HG02970 (cell line): ENCODE results near the gene PM20D1.
"Not testable (repeated sequence)": the region's sequence is repeated elsewhere in the genome, so short reads cannot be mapped to it uniquely, and the experiment has no call there.

Experiments
- ATAC-seq: cut with Tn5 transposase; IDR thresholded peaks from one replicate; pipeline ENCODE4 v1.9.1; 2021; ENCODE audit warnings: mild to moderate bottlenecking, moderate library complexity, moderate number of reproducible peaks; ENCODE audit not compliant: unreplicated experiment, low FRiP score

PM20D1 gene

GRCh38 chr1:205842229-205842628 lies 7.7 kb downstream of the PM20D1 start:
- ATAC-seq: no peak

DNA sequence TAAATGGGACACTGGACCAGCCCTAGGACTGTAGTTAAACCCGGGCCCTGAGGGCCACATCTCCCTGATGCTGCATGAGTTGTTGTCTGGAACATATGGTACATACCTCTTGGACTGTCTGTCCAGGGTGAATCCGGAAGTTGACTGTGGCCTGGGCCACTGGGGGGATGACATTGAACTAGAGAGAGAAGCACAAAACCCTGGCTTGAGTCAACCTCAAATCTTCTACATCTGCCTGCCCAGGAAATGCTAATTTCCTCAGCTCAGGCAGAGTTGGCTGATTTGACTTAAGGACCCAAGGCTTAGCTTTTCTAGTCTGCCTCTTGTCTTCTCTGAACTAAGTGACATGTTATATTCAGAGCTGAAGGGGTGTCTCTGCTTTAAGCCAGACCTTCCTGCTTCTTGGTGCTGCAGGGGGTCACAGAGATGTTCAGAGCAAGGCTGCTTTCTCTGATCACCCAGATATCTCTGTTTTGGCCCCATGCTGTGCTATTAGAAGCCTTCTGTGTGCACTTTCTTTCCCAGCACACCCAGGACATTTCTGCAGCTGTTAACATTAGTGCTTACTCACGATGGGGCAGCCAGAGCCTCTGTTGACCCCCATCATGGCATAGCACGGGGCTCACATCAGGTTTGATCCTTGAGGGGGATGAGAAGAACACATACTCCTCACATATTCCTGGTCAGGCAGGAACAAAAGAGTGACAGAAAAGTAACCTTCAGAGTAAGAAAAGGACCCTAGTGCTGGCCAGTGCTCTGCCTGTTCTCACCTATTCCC lies 9.6 kb downstream of the PM20D1 start:
- ATAC-seq: no peak

DNA sequence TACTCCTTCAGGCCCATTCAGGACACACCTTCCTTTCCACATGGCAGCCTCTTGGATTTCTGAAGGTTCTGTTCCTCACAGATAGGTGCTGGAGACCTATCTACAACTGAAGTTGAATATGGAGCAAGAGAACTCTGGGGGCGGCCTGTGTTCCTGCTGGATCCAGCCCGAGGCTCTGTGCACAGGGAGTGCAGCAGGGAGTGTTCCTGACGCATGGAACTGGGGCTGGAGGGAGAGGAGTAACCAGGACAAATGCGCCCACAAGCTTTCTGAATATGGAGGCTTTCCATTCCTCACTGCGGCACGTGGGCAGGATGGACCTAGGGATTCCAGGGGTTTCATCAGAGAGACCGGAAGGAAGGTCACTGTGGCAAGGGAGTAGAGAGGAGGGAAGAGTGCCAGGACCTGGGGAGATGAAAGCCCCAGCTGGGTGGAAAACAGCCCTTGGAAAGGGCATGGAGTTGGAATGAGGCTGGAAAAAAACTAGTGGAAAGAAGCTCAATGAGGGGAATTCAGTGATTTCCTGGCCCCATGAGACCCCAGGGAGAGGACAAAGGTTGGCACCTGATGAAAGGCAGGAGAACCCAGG lies 12.5 kb downstream of the PM20D1 start:
- ATAC-seq: no peak

- ATAC-seq: no peak
Measured at GRCh38 chr1:205834751-205835150, 15.2 kb downstream of the PM20D1 start.

DNA sequence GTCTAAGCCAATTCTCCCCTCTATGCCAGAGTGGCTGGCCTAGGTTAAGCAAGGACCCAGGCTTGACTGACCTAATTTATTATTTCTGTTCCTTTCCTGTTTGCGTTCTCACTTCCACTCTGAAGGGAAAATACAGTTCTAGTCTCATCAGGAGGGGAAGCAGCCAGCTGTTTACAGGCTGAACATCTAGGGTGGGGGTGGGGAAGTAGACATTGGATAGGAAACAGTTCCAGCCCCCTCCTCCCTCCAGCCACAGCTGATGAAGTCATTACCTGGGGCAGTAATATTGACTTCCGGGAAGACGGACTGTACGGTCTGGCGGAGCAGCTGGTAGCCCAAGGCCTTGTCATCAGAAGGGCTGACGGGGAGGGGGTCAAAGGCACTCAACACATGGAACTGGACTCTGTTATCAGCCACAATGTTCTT lies 17.6 kb downstream of the PM20D1 start:
- no peak for ATAC-seq

GRCh38 chr1:205827623-205828022 lies 22.3 kb downstream of the PM20D1 start:
- ATAC-seq: no peak

- no peak for ATAC-seq
Measured at GRCh38 chr1:205826995-205827394, 22.9 kb downstream of the PM20D1 start.

GRCh38 chr1:205826016-205826806 lies 23.7 kb downstream of the PM20D1 start:
- ATAC-seq: no peak

DNA sequence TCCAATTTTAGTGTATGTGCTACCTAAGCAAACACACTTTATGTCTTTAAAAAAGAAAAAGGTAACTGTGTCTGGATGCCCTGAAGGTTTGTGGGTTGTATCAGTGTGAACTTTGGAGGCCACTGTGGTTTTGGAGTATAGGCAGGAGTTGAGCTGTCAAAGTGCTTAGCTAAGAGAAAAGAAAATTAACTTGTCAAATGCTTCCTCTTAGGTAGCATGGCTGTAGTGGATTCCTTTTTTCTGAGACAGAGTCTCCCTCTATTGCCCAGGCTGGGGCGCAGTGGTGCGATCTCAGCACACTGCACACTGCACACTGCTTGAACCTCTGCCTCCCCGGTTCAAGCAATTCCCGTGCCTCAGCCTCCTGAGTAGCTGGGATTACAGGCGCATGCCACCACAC lies 25.8 kb downstream of the PM20D1 start:
- ATAC-seq: no peak

- ATAC-seq: not testable (repeated sequence)
Measured at GRCh38 chr1:205823260-205823659, 26.7 kb downstream of the PM20D1 start.

DNA sequence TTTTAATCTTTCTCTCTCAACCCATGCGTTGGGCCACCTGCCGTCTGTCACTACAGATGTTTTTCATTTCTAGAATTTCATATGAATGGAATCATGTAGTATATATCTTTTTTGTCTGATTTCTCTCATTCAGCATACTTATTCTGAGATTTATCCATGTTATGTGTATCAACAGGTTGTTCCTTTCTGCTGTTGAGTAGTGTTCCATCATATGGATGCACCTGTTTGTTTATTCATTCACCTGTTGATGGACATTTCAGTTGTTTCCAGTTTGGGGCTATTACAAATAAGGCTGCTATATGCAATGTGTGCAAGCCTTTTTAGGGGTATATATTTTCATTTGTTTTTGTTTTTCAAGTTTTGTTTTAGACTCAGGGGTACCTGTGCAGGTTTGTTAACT lies 27.5 kb downstream of the PM20D1 start:
- no peak for ATAC-seq

GRCh38 chr1:205817988-205818387 lies 31.9 kb downstream of the PM20D1 start:
- no peak for ATAC-seq

DNA sequence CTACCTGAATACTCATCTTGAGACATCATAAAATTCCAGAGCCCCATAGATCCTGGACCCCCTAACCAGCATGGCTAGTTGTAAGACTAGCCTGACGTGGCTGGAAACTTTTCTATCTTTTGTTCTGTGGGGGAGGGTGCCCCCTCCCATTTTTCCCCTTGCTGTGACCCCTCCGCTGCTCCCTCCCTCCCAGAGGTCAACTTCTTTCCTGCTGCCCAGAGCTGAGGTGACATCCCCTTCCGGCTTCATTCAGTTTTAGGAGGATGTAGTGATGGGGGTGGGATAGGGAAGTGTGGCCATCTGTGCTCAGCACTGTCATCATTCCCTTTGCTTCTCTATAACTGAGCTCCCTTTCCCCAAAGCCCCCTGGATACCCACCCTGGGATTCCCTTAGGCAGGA lies 32.6 kb downstream of the PM20D1 start:
- no peak for ATAC-seq

DNA sequence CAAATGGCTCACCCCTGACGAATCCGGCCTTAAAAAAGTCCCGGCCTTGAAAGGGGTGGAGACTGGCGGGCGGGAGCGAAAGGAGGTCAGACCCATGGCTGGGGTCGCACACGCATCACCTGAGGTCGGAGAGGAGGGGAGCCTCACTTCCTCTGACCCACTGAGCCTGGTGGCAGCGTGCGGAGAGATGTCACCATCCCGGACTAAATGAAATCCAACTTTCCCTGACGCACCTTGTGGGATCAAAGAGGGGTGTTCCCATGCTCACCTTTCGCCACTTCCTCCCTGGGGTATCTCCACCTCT lies 36.2 kb downstream of the PM20D1 start:
- ATAC-seq: no peak

DNA sequence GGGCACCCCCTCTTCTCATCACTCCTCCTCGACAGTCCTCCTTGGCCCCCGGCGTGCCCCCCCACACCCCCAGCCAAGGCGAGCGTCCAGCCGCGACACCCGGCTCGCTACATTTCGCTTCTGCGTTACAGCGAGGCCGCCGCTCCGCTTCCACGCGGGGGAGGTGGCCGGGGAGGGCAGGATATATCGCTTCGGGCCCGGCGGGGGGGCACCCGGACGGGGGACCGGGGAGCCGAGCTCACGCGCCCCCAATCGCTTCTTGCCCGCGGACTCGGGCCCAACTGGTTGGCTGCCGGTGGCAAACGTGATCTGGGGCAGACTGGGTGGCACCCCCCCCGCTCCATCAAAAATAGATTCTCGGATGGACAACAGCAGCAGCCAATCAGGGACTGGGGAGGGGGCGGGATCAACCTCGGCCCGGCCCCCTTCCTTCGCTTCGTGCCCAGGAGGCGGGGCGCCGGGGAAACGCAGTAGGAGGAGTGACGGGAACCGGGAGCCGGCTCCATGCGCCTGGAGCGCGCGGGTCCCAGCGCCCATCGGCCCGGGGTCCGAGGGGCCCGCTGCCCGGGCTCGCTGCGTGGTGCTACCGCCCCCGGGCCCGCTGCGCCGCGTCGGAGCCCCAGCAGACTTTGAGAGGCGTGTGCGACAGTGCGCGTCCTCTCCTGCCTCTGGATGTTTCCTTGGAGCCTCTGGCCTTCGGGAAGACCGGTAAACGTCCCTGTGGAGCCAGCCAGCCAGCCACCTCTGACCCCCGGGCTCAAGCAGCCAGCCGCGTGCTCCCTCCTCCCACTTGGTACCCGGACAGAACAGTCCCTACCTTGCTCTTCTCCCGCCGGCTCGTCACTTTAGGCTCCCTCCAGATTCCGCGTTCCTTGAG lies 36.8 kb downstream of the PM20D1 start, which contains the start of gene SLC41A1:
SLC41A1 (minus strand) TSS at position 321 of the 877 bp plus-strand sequence. CDS start 2,757 bp downstream, outside the sequence.
- ATAC-seq: no peak

DNA sequence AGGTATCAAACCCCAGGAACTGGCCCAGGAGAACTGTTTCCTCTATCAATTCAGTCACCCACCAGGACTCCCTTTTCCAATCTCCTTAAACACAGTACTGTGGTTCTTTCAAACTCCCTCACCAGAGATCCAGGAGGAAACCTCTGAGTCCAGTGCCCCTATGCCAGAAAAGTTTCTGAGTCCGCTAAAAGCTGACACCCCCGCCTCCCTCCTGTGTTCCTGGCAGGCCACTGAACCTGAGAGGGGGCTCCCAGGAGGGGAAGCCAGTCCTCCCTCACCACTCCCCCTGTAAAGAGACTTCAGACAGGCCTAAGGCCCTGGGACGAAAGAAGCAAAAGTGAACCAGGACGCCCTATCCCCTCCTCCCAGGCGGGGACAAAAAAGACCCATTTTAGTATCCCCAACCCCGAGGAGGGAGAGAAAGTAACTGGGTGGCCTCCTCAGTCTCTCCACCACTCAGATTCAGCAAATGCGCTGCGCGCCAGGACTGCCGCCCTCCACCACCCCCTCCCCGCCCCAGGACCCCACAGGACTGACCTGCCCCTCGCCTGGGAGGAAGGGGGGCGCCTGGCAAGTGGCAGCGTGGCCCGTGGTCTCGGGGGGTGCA lies 37.6 kb downstream of the PM20D1 start:
- ATAC-seq: no peak

DNA sequence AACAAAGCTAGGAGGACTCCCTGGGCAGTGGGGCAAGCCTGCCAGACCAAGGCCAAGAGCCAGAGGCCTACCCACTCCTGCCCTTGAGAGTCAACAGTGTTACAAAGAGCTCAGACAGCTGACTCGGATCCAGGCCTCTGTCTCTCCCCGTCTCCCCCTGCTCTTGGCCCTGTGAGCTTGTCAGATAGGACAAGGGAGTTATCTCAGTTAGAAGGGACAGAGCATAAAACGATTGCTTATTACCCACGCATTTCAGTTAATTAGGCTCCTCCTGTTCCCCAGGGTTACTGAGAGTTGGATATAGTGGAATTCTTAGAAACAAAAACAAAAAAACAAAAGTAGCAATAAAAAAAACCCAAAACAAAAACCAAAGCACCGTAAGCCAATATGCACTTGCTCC lies 38.3 kb downstream of the PM20D1 start:
- ATAC-seq: no peak

- no peak for ATAC-seq
Measured at GRCh38 chr1:205810448-205811157, 39.3 kb downstream of the PM20D1 start.

GRCh38 chr1:205809942-205810345 lies 40.0 kb downstream of the PM20D1 start:
- ATAC-seq: no peak
